Mesendoderm (in vitro differentiated cells): Measurements from ENCODE around the gene FYN.
A peak's percentile ranks its signal among the peaks of the same experiment; 100 is the strongest.

ENCODE experiments used
- DNase-seq: peaks from one replicate; pipeline ENCODE4 v3.0.0; 2013
- H2AK5ac ChIP-seq: 2 replicates; pipeline ENCODE4 v1.6.1; 2013; ENCODE audit warnings: low read length, inconsistent platforms
- H2BK120ac ChIP-seq: 2 replicates; pipeline ENCODE4 v1.6.1; 2013; ENCODE audit warnings: low read depth, mild to moderate bottlenecking, low read length, moderate library complexity, mixed read lengths
- H2BK15ac ChIP-seq: replicated peaks from 2 replicates; pipeline ENCODE4 v1.6.1; 2013; ENCODE audit warnings: low read depth, mild to moderate bottlenecking, moderate library complexity
- H2BK5ac ChIP-seq: 2 replicates; pipeline ENCODE4 v1.6.1; 2013; ENCODE audit warnings: low read length, inconsistent platforms
- H3K18ac ChIP-seq: 2 replicates; pipeline ENCODE4 v1.6.1; 2013; ENCODE audit warnings: mild to moderate bottlenecking, low read length, mixed read lengths
- H3K23ac ChIP-seq: one replicate; pipeline ENCODE4 v1.6.1; 2013; ENCODE audit warnings: low read length
- H3K27ac ChIP-seq: 2 replicates; pipeline ENCODE4 v1.5.1; 2013; ENCODE audit warnings: low read depth, mild to moderate bottlenecking, inconsistent platforms, low read length, moderate library complexity
- H3K27me3 ChIP-seq: 2 replicates; pipeline ENCODE4 v1.6.1; 2013; ENCODE audit warnings: low read length, control low read depth, mild to moderate bottlenecking, inconsistent platforms; ENCODE audit not compliant: insufficient read depth, poor library complexity
- H3K36me3 ChIP-seq: 2 replicates; pipeline ENCODE4 v1.6.1; 2013; ENCODE audit warnings: low read length, inconsistent platforms; ENCODE audit not compliant: control insufficient read depth, insufficient read depth
- H3K4ac ChIP-seq: one replicate; pipeline ENCODE4 v1.6.1; 2013; ENCODE audit warnings: low read depth, mild to moderate bottlenecking, low read length, moderate library complexity
- H3K4me1 ChIP-seq: 2 replicates; pipeline ENCODE4 v1.6.1; 2013; ENCODE audit warnings: low read depth, low read length, inconsistent platforms; ENCODE audit not compliant: control insufficient read depth
- H3K4me2 ChIP-seq: 2 replicates; pipeline ENCODE4 v1.6.1; 2013; ENCODE audit warnings: low read length
- H3K4me3 ChIP-seq: 2 replicates; pipeline ENCODE4 v1.5.1; 2013; ENCODE audit warnings: mild to moderate bottlenecking, low read length
- H3K56ac ChIP-seq: one replicate; pipeline ENCODE4 v1.6.1; 2013; ENCODE audit warnings: low read length
- H3K79me1 ChIP-seq: 2 replicates; pipeline ENCODE4 v1.6.1; 2013; ENCODE audit warnings: low read length, inconsistent platforms
- H3K79me2 ChIP-seq: 2 replicates; pipeline ENCODE4 v1.6.1; 2013; ENCODE audit warnings: mild to moderate bottlenecking, low read length; ENCODE audit not compliant: control insufficient read depth, insufficient read depth
- H3K9ac ChIP-seq: 2 replicates; pipeline ENCODE4 v1.6.1; 2013; ENCODE audit warnings: low read length, inconsistent platforms
- H4K5ac ChIP-seq: one replicate; pipeline ENCODE4 v1.6.1; 2013; ENCODE audit warnings: low read length
- H4K8ac ChIP-seq: one replicate; pipeline ENCODE4 v1.6.1; 2013; ENCODE audit warnings: low read depth, mild to moderate bottlenecking, control low read depth, low read length, moderate library complexity
- WGBS: extraction: QIAGEN DNeasy Blood & Tissue Kit; methylation state at CpG from one replicate; pipeline ENCODE4 v1.1.7; 2013; ENCODE audit warnings: low lambda C conversion rate, missing lambda C conversion rate; ENCODE audit not compliant: insufficient coverage; ENCODE audit errors: extremely low coverage; 5-methylcytosine and 5-hydroxymethylcytosine counted together

Gene FYN

DNA sequence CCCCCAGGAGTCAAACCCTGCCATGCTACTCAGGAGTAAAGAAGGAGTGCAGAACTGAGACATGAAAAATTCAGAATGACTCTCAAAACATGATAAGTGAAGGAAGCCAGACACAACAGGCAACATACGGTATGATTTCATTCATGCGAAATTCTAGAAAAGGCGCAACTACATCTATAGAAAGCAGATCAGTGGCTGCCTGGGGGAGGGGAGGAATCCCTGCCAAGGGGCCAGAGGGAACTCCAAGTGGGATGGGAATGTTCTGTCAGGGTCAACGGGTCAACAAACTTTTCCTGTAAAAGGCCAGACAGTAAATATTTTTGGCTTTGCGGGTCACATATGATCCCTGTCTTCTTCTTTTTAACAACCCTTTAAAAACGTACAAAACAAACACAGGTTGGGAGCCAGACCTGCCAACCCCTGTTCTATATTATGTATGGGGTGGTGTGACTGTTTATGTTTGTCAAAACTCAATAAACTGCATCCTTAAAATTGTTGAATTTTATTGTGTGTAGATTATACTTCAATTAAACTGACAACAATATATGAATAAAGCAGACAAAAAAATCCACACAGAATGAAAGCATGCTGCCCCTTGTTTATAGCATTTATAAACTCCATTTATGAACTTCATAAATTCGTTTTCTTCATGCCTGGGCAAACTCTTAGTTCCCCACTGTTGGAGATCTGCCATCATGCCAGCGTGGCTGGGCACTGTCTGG lies 211.0 kb downstream of the FYN start:
- Histone ChIP-seq H3K4me1 (peaks cover 15% of the 10 kb centered on the region), H4K5ac (no peak overlapping the region), H3K4ac (no peak overlapping the region), H3K79me2 (no peaks in the 10 kb centered on the region), H2BK15ac (no peak overlapping the region), H3K27me3 (no peaks in the 10 kb centered on the region), H3K56ac (no peak overlapping the region), H2BK5ac (no peak overlapping the region), H3K4me3 (no peak overlapping the region), H2BK120ac (no peak overlapping the region), H3K79me1 (no peaks in the 10 kb centered on the region), H2AK5ac (no peak overlapping the region), H3K23ac (no peak overlapping the region), H3K27ac (no peak overlapping the region), H3K36me3 (no peaks in the 10 kb centered on the region), H4K8ac (no peak overlapping the region), H3K4me2 (peak overlapping the region; percentile 13), H3K18ac (no peak overlapping the region), H3K9ac (no peak overlapping the region)
- no peak for DNase-seq
- no CpG with 5 or more reads among the region's 8 CpGs for WGBS

DNA sequence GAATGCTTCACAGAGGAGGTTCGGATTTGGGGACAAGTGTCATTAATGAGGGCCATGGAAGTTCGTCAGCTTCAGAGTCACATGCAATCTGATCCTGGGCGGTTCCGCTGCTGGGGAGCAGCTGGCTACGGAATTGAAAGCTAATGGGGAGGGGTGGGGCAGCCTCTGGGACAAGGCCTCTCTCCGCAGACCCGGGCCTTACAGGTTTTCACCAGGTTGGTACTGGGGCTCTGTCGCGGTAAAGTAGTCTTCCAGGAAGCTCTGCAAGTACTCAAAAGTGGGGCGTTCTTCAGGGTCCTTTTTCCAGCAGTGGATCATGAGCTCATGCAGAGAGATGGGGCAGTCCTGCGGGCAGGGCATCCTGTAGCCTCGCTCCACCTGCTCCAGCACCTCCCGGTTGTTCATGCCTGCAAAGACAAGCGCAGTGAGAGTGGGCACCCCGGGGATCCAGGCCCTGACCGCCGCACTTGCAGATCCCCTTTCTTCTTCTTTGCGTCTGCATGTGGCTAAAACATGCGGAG lies 211.7 kb downstream of the FYN start:
- Histone ChIP-seq H3K79me2 (no peaks in the 10 kb centered on the region), H4K8ac (no peak overlapping the region), H3K4me1 (peaks cover 15% of the 10 kb centered on the region), H3K79me1 (no peaks in the 10 kb centered on the region), H3K36me3 (no peaks in the 10 kb centered on the region), H3K18ac (no peak overlapping the region), H3K4me2 (peak overlapping the region; percentile 13), H3K27ac (no peak overlapping the region), H3K9ac (peak overlapping the region; percentile 25), H4K5ac (no peak overlapping the region), H2BK15ac (no peak overlapping the region), H3K56ac (peak overlapping the region; percentile 17), H3K4ac (no peak overlapping the region), H2BK5ac (no peak overlapping the region), H2BK120ac (no peak overlapping the region), H3K4me3 (no peak overlapping the region), H2AK5ac (no peak overlapping the region), H3K27me3 (no peaks in the 10 kb centered on the region), H3K23ac (no peak overlapping the region)
- peak; percentile 69 for DNase-seq
- WGBS, result no CpG with 5 or more reads among the region's 19 CpGs

DNA sequence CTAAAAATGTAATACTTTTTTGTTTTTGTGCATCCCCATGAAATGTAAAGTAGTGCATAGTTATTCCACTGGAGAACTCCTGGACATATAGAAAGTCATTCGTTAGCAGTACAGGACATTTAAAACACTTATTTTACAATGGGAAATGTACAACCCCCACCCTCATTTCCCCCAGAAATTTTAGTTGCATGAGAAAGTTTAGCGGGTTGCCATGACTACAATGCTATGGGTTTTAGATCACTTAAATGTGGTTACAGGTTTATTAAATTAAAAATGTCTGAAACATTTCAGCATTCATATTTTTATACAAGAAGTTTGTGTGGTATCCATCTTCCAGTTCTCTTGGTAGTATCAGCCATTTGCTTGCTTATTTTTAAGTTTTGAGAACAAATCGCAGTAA lies 212.7 kb downstream of the FYN start:
- DNase-seq, result no peak
- no CpG with 5 or more reads among the region's 3 CpGs for WGBS
- no peak overlapping the region for H3K27ac ChIP-seq
- no peak overlapping the region for H2BK120ac ChIP-seq
- no peak overlapping the region for H3K4ac ChIP-seq
- no peak overlapping the region for H2BK15ac ChIP-seq
- H3K36me3 ChIP-seq, result no peaks in the 10 kb centered on the region
- H3K23ac ChIP-seq, result no peak overlapping the region
- H2BK5ac ChIP-seq, result no peak overlapping the region
- no peak overlapping the region for H3K4me2 ChIP-seq
- no peak overlapping the region for H4K8ac ChIP-seq
- H3K18ac ChIP-seq, result no peak overlapping the region
- H3K4me1 ChIP-seq, result peaks cover 15% of the 10 kb centered on the region
- H3K79me2 ChIP-seq, result no peaks in the 10 kb centered on the region
- H3K27me3 ChIP-seq, result no peaks in the 10 kb centered on the region
- H3K79me1 ChIP-seq, result no peaks in the 10 kb centered on the region
- H4K5ac ChIP-seq, result no peak overlapping the region
- no peak overlapping the region for H3K4me3 ChIP-seq
- H2AK5ac ChIP-seq, result no peak overlapping the region
- H3K56ac ChIP-seq, result no peak overlapping the region
- H3K9ac ChIP-seq, result no peak overlapping the region

DNA sequence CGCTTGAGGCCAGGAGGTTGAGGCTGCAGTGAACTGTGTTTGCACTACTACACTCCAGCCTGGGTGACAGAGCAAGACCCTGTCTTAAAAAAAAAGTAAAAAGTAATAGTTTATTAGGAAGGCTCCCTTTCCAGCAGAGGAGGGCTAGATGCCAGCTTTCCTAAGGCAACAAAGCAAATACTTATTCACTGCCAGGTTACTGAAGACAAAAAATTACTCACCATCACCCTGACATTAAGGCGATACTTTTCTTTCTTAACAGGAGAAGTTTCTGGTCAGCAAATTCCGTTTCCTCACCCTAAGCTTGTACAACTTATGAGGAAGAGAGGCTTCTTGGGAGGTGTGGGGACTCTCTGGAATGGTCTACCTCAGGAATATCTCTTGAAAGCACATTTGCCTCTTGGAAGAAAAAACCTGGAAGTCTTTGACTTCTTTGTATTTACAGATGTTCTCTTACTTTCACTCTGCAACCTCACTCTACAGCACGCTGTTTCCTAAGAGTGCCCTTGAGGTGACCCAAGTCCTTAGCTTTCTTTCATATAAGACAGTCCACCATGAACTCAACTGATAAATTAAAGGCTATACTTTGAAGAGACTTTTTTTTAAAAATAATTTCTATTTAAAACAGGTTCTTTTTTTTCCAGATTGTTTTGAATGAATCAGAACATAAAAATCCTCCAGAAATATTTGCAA lies 214.6 kb downstream of the FYN start:
- Histone ChIP-seq H3K27ac (no peak overlapping the region), H4K8ac (no peak overlapping the region), H2BK5ac (no peak overlapping the region), H3K18ac (no peak overlapping the region), H3K56ac (no peak overlapping the region), H4K5ac (no peak overlapping the region), H3K36me3 (no peaks in the 10 kb centered on the region), H3K4me1 (peaks cover 11% of the 10 kb centered on the region), H3K9ac (no peak overlapping the region), H3K4me3 (no peak overlapping the region), H2BK15ac (no peak overlapping the region), H3K4me2 (no peak overlapping the region), H2AK5ac (no peak overlapping the region), H3K79me1 (no peaks in the 10 kb centered on the region), H2BK120ac (no peak overlapping the region), H3K4ac (no peak overlapping the region), H3K23ac (no peak overlapping the region), H3K27me3 (no peaks in the 10 kb centered on the region), H3K79me2 (no peaks in the 10 kb centered on the region)
- WGBS, result no CpG with 5 or more reads among the region's 4 CpGs
- DNase-seq, result no peak

DNA sequence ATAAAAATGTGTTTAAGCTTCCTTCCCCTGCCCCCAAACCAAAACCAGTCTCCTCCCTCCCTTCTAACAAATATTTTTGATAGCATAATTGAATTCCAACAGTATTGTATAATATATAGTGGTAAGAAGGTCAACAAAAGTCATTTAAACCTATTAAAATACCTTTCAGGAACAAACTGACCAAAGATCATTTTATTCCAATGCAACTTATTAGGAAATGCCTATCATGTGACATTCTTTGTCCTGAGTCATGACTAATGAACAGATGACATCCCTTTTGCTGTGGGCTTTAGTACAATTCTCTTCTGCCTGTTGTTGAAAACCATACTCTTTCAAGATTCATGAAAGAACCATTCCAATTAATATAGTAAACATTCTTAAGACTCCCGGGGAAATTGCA lies 216.1 kb downstream of the FYN start:
- H2BK15ac ChIP-seq, result no peak overlapping the region
- no peak overlapping the region for H3K23ac ChIP-seq
- no peaks in the 10 kb centered on the region for H3K79me2 ChIP-seq
- H2BK5ac ChIP-seq, result no peak overlapping the region
- no CpG with 5 or more reads among the region's 1 CpG for WGBS
- no peak overlapping the region for H3K9ac ChIP-seq
- no peak overlapping the region for H3K18ac ChIP-seq
- no peak overlapping the region for H4K5ac ChIP-seq
- H3K27ac ChIP-seq, result no peak overlapping the region
- DNase-seq, result no peak
- H3K56ac ChIP-seq, result no peak overlapping the region
- H3K4me3 ChIP-seq, result no peak overlapping the region
- no peaks in the 10 kb centered on the region for H3K27me3 ChIP-seq
- no peak overlapping the region for H3K4me2 ChIP-seq
- H3K4ac ChIP-seq, result no peak overlapping the region
- H3K36me3 ChIP-seq, result no peaks in the 10 kb centered on the region
- H2AK5ac ChIP-seq, result no peak overlapping the region
- H2BK120ac ChIP-seq, result no peak overlapping the region
- no peaks in the 10 kb centered on the region for H3K79me1 ChIP-seq
- peaks cover 5% of the 10 kb centered on the region for H3K4me1 ChIP-seq
- H4K8ac ChIP-seq, result no peak overlapping the region
